PFSK-1 (cell line): Measurements from ENCODE around the gene TAS2R43.

Source experiments
- POLR2AphosphoS5 ChIP-seq: IDR thresholded peaks from 2 replicates; pipeline ENCODE4 v1.6.1; 2012; ENCODE audit warnings: low read depth, mild to moderate bottlenecking, control low read depth, low read length, moderate library complexity
- REST ChIP-seq, 2 experiments: IDR thresholded peaks; 2 replicates each; pipeline versions ENCODE4 v1.6.1 to v1.8.0; 2011 to 2012; ENCODE audit warnings: low read depth in 2 of 2, low read length in 2 of 2, control low read depth in 1 of 2, inconsistent platforms in 1 of 2, mild to moderate bottlenecking in 1 of 2, moderate library complexity in 1 of 2; ENCODE audit not compliant: insufficient read depth in 1 of 2
- SIN3A ChIP-seq: IDR thresholded peaks from 2 replicates; pipeline ENCODE4 v1.6.1; 2012; ENCODE audit warnings: mild to moderate bottlenecking, low read length, moderate library complexity, borderline replicate concordance; ENCODE audit not compliant: insufficient read depth
- TAF1 ChIP-seq: IDR thresholded peaks from 2 replicates; pipeline ENCODE4 v1.6.1; 2012; ENCODE audit warnings: low read length, control low read depth, borderline replicate concordance; ENCODE audit not compliant: insufficient read depth

GRCh38 chr12:11092128-11092527, at the start of gene TAS2R43:
- TF ChIP-seq REST (IDR thresholded peaks at IDR 0.05; ENCODE audit: insufficient read depth in 1 of 2, low read depth in 2 of 2, low read length in 2 of 2) (no peak), POLR2AphosphoS5 (no peak), TAF1 (no peak), SIN3A (no peak)
